Endothelial cell of umbilical vein (primary cell): ENCODE data around the gene NFKBIA. TPM values are rescaled to one million over a fixed set of nuclear protein-coding genes. Genes with fewer than 3 reads are reported as not detected.

Experiments used
- BruUV-seq: library from RNA; stranded (reverse); fragments of 400-500 nt; replicated peaks from 2 replicates; lab custom pipeline; 2021; lab: Mats Ljungman, UMichigan
- CTCF ChIA-PET: fragments of 300-600, 350-600 bp; sonication (Branson Sonifier 250); formaldehyde crosslinking; loops from one replicate; lab custom pipeline; 2021; ENCODE audit warnings: antibody characterized with exemption, inconsistent platforms; lab: Charles Lee
- POLR2A ChIA-PET: fragments of 300-600, 350-600 bp; sonication (Branson Sonifier 250); formaldehyde crosslinking; loops from one replicate; lab custom pipeline; 2021; ENCODE audit warnings: antibody characterized with exemption, inconsistent platforms; lab: Charles Lee
- DNase-seq: peaks from one replicate; pipeline ENCODE4 v3.0.0-alpha.2; 2011; ENCODE audit warnings: low read depth, low spot score
- FAIRE-seq: peaks from 2 replicates; lab custom pipeline; 2011; peaks lifted over from hg19 to GRCh38; lab: Jason Lieb, UNC
- H2AFZ ChIP-seq: 2 replicates; pipeline ENCODE4 v1.6.0; 2012; ENCODE audit warnings: low read depth, low read length, control low read depth, inconsistent platforms
- H3K27ac ChIP-seq: 2 replicates; pipeline ENCODE4 v1.5.1; 2011; ENCODE audit warnings: low read depth, mild to moderate bottlenecking, control low read depth, low read length, moderate library complexity; ENCODE audit not compliant: insufficient read depth
- H3K27me3 ChIP-seq, 2 experiments: 2 replicates each; pipeline versions ENCODE4 v1.6.0 to v1.6.1; 2011; ENCODE audit warnings: low read length in 2 of 2, mixed read lengths in 1 of 2; ENCODE audit not compliant: control insufficient read depth in 2 of 2, insufficient read depth in 2 of 2
- H3K36me3 ChIP-seq, 2 experiments: 2 replicates in 1 of 2; 3 replicates in 1 of 2; pipeline ENCODE4 v1.5.1; 2011; ENCODE audit warnings: low read length in 2 of 2, mild to moderate bottlenecking in 1 of 2, moderate library complexity in 1 of 2; ENCODE audit not compliant: control insufficient read depth in 2 of 2, insufficient read depth in 2 of 2; ENCODE audit errors: extremely low read depth in 1 of 2
- H3K4me1 ChIP-seq: 3 replicates; pipeline ENCODE4 v1.5.1; 2011; ENCODE audit warnings: mild to moderate bottlenecking, low read length; ENCODE audit not compliant: control insufficient read depth, insufficient read depth; ENCODE audit errors: extremely low read depth
- H3K4me2 ChIP-seq: 2 replicates; pipeline ENCODE4 v1.6.1; 2011; ENCODE audit warnings: low read length, control low read depth, mixed read lengths; ENCODE audit not compliant: insufficient read depth
- H3K4me3 ChIP-seq, 3 experiments: fragments of 200-600 bp in 1 of 3; sonication (generic), shearing (Covaris generic) in 1 of 3; replicated peaks in 1 of 3; 2 replicates each; pipeline ENCODE4 v1.5.1; 2011 to 2016; ENCODE audit warnings: control low read depth in 3 of 3, low read length in 3 of 3, mild to moderate bottlenecking in 2 of 3, inconsistent platforms in 1 of 3, low read depth in 1 of 3, moderate library complexity in 1 of 3; ENCODE audit not compliant: insufficient read depth in 1 of 3
- H3K79me2 ChIP-seq: 2 replicates; pipeline ENCODE4 v1.6.0; 2012; ENCODE audit warnings: low read length, inconsistent platforms; ENCODE audit not compliant: control insufficient read depth, insufficient read depth
- H3K9ac ChIP-seq: replicated peaks from 2 replicates; pipeline ENCODE3; 2011; ENCODE audit warnings: low read length, control low read depth; ENCODE audit not compliant: insufficient read depth; ENCODE audit errors: extremely low read depth
- H3K9me1 ChIP-seq: replicated peaks from 3 replicates; pipeline ENCODE4 v1.6.0; 2011; ENCODE audit warnings: mild to moderate bottlenecking, low read length; ENCODE audit not compliant: control insufficient read depth, insufficient read depth; ENCODE audit errors: extremely low read depth
- H3K9me3 ChIP-seq: replicated peaks from 2 replicates; pipeline ENCODE4 v1.5.1; 2012; ENCODE audit warnings: low read length, inconsistent platforms; ENCODE audit not compliant: control insufficient read depth, insufficient read depth
- H4K20me1 ChIP-seq: replicated peaks from 2 replicates; pipeline ENCODE3; 2011; ENCODE audit warnings: mild to moderate bottlenecking, low read length; ENCODE audit not compliant: control insufficient read depth, insufficient read depth; ENCODE audit errors: extremely low read depth
- EZH2 ChIP-seq: IDR thresholded peaks from 2 replicates; pipeline ENCODE4 v1.6.1; 2012; ENCODE audit warnings: borderline replicate concordance, low read depth, mild to moderate bottlenecking, moderate library complexity, low read length, inconsistent platforms; ENCODE audit not compliant: severe bottlenecking
- FOS ChIP-seq: IDR thresholded peaks from 2 replicates; pipeline ENCODE4 v1.6.1; 2011; ENCODE audit warnings: mild to moderate bottlenecking, low read length, moderate library complexity, borderline replicate concordance; ENCODE audit not compliant: insufficient read depth
- GATA2 ChIP-seq: IDR thresholded peaks from 2 replicates; pipeline ENCODE4 v1.7.0; 2011; ENCODE audit warnings: low read depth, mild to moderate bottlenecking, moderate library complexity, mixed read lengths, low read length; ENCODE audit not compliant: insufficient read length, insufficient read depth
- JUN ChIP-seq: IDR thresholded peaks from 2 replicates; pipeline ENCODE4 v1.6.1; 2011; ENCODE audit warnings: borderline replicate concordance, low read depth; ENCODE audit not compliant: insufficient read length, insufficient read depth
- MYC ChIP-seq: IDR thresholded peaks from one replicate; pipeline ENCODE4 v1.6.1; 2011; ENCODE audit warnings: mild to moderate bottlenecking, low read depth, low read length
- POLR2A ChIP-seq: IDR thresholded peaks from 2 replicates; pipeline ENCODE4 v1.6.1; 2012; ENCODE audit warnings: low read depth, mild to moderate bottlenecking, control low read depth, low read length
- POLR2AphosphoS5 ChIP-seq: IDR thresholded peaks from 2 replicates; pipeline ENCODE4 v1.6.1; 2012; ENCODE audit warnings: low read depth, mild to moderate bottlenecking, control low read depth, low read length, moderate library complexity; ENCODE audit not compliant: insufficient read depth
- dilution Hi-C: fragments of 300-500 bp; cut with MboI; formaldehyde crosslinking; loops from one replicate; pipeline ENCODE4 v1.15.0; 2019; ENCODE audit warnings: low sequenced_read_pairs; ENCODE audit not compliant: extremely low pct_ligation_motif_present
- intact Hi-C: fragments of 100-400 bp; cut with micrococcal nuclease; formaldehyde crosslinking; loops from one replicate; pipeline ENCODE4 v1.10.0; 2022
- polyA plus RNA-seq, 4 experiments: library from polyadenylated mRNA; depleted of rRNA in 3 of 4; stranded (reverse) in 3 of 4; unstranded in 1 of 4; fragments of >200 nt; gene quantifications; 2 replicates each; pipeline versions ENCODE4 v1.2.1 to v1.2.3, GENCODE V29; 2011 to 2012; ENCODE audit warnings: missing spikeins in 1 of 4
- total RNA-seq: library from RNA; stranded (reverse); gene quantifications from 2 replicates; pipeline ENCODE4 v1.2.3, GENCODE V29; 2021
- TF ChIP-seq, protein P1 (sequence below): IDR thresholded peaks from 2 replicates; pipeline ENCODE4 v1.6.1; 2011; ENCODE audit not compliant: insufficient read depth, insufficient read length
- TF ChIP-seq, protein P2 (sequence below), 2 donors: IDR thresholded peaks; 1 replicate in 1 of 2; 2 replicates in 1 of 2; pipeline ENCODE4 v1.5.1; 2011; ENCODE audit warnings: low read length in 2 of 2, mild to moderate bottlenecking in 2 of 2, moderate library complexity in 2 of 2, control low read depth in 1 of 2, inconsistent platforms in 1 of 2, low read depth in 1 of 2; ENCODE audit not compliant: insufficient read depth in 1 of 2; ENCODE audit errors: extremely low read depth in 1 of 2

NFKBIA gene
- total and polyA plus RNA-seq, 2 donors (not counting 3 experiments of a cell fraction or from before 2014, with no cell fraction given), result 55.7 to 82.8 TPM

DNA sequence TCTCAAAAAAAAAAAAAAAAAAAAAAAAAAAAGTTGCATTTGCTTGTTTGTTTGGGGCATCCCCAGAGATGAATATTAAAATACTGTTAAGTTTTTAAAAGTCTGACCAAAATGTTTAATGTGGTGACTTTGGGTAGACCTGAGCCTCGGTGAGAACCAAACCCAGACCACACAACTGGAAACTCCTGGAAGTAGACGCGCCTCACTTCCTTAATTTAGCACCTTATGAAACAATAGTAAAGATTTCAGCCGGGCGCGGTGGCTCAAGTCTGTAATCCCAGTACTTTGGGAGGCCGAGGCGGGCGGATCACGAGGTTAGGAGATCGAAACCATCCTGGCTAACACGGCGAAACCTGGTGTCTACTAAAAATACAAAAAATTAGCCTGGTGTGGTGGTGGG lies 9.3 kb downstream of the NFKBIA start:
- no peaks in the 10 kb centered on the region for H4K20me1 ChIP-seq
- ChIA-PET CTCF (no interaction called here), POLR2A (no interaction called here)
- no peak overlapping the region for H3K4me3 ChIP-seq
- TF ChIP-seq, protein P1, sequence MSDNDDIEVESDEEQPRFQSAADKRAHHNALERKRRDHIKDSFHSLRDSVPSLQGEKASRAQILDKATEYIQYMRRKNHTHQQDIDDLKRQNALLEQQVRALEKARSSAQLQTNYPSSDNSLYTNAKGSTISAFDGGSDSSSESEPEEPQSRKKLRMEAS, result no peak
- TF ChIP-seq EZH2 (no peak), JUN (no peak), POLR2AphosphoS5 (no peak), GATA2 (no peak), FOS (no peak), MYC (no peak), POLR2A (no peak)
- TF ChIP-seq, protein P2, sequence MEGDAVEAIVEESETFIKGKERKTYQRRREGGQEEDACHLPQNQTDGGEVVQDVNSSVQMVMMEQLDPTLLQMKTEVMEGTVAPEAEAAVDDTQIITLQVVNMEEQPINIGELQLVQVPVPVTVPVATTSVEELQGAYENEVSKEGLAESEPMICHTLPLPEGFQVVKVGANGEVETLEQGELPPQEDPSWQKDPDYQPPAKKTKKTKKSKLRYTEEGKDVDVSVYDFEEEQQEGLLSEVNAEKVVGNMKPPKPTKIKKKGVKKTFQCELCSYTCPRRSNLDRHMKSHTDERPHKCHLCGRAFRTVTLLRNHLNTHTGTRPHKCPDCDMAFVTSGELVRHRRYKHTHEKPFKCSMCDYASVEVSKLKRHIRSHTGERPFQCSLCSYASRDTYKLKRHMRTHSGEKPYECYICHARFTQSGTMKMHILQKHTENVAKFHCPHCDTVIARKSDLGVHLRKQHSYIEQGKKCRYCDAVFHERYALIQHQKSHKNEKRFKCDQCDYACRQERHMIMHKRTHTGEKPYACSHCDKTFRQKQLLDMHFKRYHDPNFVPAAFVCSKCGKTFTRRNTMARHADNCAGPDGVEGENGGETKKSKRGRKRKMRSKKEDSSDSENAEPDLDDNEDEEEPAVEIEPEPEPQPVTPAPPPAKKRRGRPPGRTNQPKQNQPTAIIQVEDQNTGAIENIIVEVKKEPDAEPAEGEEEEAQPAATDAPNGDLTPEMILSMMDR (IDR thresholded peaks at IDR 0.05; ENCODE audit: extremely low read depth in 1 of 2, insufficient read depth in 1 of 2, low read depth in 1 of 2, low read length in 2 of 2), result no peak
- intact Hi-C loops (no loop called here), dilution Hi-C loops (no loop called here)
- no TSS peak for BruUV-seq
- no peak overlapping the region for H3K27ac ChIP-seq
- no peaks in the 10 kb centered on the region for H3K79me2 ChIP-seq
- peaks cover 15% of the 10 kb centered on the region for H3K4me1 ChIP-seq
- DNase-seq (no peak), FAIRE-seq (no peak)
- no peak overlapping the region for H2AFZ ChIP-seq
- H3K9ac ChIP-seq, result no peak overlapping the region
- H3K27me3 ChIP-seq, result no peaks in the 10 kb centered on the region
- no peaks in the 10 kb centered on the region for H3K36me3 ChIP-seq
- H3K4me2 ChIP-seq, result no peak overlapping the region
- H3K9me1 ChIP-seq, result no peaks in the 10 kb centered on the region
- H3K9me3 ChIP-seq, result no peaks in the 10 kb centered on the region
